Measurements from ENCODE around the gene WDFY4.

Gene WDFY4

DNA sequence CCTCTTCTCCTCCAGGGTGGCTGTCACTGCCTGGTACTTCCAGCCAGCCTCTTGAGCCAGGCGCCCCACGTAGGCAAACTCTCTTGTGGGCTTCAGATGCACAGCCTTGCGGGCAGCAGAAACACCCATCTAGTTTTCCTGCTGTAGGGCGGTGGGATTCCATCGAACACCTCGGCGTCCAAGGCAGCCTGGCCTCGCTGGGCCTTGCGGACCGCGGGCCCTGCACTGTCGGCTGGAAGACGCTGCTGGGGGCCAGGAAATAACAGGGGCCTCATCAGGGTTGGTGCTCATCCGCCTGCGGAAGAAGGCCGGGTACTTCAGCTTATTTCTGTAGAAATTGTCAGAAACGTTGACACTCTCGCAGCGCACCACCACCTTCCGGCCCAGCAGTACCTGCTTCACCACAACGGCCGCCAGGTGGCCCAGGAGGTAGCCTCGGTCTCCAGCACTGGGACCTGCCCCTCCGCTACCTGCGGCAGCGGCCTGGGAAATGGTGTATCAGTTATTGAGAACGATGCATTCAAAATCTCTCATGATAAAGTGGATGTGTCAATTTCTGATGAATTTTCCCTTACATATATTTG is 61.1 kb downstream of the WDFY4 start:
- DNase-seq = no peak

DNA sequence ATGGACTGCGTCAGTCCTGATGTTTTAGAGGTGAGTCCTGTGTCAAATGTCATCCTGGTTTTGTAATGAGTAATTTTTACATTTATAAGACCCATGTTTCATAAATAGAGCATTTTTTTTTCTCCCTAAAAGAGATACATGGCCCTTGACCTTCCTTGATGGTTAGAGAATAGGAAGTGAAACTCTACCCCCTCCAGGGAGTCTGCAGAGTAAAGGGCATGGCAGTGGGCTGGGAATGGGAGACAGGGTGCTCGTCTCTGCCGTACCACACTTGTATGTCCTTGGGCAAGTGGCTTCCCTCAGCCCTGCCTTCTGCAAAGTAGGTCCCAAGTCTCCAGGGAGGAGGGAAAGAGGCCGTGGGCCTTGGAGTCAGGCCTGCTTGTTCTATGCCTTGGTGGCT is 63.9 kb downstream of the WDFY4 start:
- no peak for DNase-seq

DNA sequence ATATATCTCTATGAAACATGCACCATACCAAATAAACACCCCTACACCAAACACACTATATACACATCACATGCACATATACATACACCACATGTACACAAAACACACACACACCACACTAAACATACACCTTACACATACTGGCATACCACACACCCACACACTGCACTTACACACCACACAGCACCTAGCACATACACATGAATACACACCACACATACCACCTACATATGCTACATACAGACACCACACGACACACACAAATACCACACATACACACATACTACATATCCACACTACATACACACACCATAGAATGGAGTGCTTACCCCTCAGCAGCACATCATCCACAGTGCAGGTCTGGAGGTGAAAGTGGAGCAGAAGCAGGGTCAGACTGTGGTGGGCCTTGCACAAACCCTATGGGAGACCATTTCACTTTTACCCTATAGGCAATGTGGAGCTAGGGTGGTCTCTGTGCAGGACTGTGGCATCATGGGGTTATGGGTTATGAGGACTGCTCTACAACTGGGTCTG is 64.6 kb downstream of the WDFY4 start:
- no peak for DNase-seq

DNA sequence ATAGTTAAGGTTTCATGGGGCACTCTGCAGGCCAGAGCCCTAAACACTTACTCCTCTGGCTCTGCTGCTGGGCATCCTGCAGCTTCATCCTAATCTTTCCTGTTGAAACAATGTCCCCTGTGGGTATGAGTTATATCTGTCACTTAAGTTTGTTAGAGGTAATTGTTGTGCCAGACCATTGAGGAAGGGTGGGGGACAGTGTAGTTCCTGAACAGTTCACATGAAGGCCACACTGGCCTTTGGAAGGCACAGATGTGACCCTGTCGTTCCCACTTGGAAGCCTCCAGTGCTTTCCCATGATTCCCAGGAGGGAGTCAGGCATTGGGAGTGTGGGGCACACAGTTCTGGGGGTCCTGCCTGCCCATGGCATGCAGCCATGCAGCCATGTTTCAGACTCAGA is 65.3 kb downstream of the WDFY4 start:
- no peak for DNase-seq

DNA sequence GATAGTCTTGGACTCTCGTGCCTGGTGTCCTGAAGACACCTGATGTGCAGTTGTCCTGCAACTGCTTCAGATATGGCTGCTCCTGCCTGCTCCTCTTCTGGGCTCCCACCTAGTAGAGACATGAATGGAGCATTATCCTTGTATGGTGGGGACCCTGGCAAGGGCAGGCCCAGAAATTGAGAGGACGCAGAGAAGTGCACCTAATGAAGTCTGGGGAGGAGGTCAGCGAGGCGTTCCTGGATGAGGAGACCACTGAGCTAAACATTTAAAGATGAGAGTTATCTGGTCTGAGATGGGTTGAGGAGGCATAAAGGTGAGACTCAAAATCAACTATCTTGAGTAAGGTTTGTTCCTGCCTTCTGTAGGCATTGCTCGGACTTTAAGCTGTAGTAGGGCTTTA is 66.3 kb downstream of the WDFY4 start:
- no peak for DNase-seq

DNA sequence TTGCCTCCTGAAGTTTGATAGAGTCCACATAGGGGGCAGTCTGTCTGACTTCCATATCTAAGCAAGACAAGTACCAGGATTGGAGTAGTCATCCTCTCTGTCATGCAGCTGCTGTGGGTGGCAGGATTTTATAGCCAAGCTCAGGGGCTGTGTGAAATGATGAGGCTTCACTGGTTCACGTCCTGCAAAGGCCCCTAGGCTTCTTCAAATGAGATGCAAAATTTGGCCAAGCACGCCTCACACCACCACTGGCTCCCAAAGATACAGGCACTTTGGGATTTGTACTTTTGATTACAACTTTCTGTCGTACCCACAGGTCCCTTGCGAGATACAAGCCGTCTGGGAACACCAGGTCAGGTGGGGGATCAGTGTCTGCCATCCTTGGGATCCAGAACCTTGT is 67.1 kb downstream of the WDFY4 start:
- DNase-seq = no peak

DNA sequence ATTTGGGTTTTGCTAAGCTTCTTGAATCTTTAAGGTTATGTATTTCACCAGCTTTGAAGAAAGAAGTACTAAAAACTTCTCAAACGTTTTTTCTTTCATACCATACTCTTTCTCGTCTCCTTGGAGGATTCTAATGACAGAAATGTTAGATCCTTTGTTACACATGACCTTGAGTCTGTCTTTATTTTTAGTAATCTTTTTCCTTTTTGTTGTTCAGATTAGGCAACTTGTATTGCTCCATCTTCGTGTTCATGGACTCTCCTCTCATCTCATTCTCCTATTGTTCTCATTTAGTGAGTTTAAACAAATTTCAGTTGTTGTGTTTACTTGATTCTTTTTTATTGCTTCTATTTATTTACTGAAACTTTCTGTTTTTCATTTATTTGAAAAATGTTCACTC is 73.7 kb downstream of the WDFY4 start:
- no peak for DNase-seq

DNA sequence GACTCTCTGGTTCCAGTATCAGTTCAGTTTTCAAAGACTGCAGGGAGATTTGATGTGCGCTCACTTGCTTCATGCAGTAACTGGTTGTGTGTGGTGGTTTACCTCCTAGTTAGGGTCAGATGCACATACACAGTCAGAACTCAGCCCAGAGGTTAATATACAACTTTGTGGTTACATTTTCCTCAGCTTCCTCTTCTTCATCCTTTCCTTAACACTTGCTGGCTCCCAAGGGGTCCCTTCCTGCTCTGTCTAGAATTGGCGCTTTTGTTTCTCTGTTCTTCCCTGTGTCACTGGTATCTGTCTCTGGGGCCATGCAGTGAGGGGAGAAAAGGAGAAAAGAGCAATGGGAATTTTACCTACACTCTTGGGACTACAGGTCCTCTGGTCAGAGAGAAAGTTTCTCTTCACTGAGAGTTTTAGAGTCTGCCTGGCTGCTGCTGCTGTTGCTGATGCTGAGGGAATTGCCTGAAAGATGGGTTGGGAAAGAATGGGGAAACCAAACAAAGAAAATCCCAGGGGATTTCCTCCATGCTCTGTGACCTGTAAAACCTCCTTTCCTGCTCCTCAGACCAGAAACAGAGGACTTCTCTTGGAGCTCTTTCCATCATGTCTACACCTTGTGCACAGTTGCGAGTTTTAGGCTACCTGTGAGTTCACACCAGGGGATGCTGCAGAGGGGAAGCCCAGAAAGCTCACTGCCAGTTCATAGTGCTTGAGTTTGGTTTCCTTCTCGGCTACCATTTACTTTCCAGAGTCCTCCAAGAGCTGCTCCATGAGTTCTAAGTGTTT is 74.6 kb downstream of the WDFY4 start:
- no peak for DNase-seq

DNA sequence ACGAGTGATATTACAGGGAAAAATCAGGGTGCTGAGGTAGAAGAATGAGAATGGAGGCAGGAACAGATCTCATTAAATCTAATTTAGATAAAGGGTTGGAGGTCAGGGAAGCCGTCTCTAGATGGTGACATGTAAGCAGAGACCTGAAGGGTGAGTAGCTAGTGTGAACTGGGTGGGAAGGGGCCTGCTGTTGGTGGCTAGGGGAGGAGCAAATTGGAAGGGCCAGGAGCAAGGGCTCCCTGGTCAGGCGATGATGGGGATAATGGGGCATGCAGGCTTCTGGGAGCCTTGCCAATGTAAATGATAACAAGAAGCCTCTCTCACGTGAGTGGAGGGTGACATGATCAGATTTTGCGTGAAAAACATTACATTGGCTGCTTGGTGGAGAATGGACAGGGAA is 76.3 kb downstream of the WDFY4 start:
- no peak for DNase-seq

DNA sequence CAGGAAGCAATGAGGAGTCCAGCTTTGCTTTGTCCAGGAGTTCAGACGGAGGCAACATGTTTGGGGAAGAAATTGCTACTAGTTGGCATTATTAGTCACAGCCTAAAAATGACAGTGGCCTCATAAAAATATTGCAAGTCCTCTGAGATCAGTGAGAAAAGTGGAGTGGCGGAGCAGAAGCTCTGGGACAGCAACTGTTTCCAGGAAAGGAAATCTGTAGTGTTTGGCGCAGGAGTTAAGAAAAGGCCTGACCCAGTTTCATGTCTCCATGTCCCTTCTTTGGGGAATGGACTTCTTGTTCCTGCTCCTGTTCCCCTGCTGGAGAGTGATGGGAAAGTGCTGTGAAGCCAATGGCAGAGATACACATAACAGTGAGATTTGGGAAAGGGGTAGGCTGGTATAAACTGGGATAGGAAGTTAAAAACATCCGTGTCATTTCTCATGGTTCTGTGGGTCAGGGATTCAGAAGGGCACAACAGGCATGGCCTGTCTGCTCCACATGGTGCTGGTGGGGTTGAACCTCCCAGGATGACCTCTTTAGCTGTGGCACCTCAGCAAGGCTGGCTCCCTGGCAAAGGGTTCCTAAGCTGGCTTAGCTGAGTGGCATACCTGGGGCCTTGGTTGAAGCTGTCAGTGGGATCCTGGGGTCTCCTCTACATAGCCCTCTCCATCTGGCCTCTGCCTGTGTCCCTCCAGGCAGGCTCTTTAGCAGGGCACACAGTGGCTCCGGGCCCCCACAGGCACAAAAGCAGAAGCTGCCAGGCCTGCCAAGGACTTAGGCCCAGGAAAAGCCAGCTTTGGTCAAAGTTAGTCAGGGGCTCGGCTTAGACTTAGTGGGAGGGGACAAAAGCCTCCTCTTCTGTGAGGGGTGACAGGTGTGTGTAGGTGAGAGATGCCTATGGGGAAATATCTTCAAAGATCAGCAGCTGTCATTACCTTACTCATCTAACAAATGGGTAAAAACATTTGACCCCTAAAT is 77.7 kb downstream of the WDFY4 start:
- no peak for DNase-seq

DNA sequence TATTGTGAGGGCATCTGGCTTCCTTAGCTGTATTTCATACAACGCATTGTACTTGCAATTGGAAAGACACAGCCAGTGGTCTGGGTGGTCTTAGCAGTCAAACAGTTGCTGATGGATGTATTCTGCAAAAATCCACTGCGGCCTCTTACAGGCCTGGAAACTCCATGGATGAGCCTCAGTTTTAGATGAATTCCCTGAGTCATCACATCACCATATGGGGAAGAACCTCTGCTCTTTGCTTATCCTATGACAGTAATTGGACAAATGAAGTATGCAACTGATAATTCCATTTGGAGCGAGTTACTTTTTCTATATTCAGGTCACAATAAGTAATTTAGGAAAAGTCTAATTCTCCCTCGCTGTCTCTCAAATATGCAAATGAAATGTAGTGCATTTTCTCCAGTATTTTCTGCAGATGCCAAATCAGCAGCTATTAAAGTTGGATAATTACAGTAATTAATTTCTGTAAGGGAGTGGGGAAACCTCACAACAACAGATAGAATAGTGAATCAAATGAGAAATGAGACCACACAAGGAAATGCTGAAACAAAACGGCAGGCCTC is 78.8 kb downstream of the WDFY4 start:
- DNase-seq = no peak

DNA sequence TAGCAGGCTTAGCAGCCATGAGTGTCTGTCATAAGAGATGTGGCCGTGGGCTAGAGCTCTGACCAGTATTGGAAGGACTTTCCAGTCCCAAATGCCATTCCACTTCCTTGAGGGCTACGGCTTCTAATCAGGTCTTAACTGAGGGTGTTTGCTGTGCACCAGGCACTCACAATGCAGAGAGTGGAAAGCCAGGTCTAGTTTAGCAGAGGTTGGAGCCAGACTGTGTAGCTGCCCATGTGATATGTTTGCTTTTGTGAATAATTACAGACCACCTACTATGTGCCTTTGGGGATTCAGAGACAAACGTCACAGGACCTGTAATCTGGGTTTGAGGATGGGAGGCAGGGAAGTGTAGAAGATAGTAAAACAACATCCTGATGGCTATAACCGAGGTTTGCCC is 79.8 kb downstream of the WDFY4 start:
- no peak for DNase-seq

DNA sequence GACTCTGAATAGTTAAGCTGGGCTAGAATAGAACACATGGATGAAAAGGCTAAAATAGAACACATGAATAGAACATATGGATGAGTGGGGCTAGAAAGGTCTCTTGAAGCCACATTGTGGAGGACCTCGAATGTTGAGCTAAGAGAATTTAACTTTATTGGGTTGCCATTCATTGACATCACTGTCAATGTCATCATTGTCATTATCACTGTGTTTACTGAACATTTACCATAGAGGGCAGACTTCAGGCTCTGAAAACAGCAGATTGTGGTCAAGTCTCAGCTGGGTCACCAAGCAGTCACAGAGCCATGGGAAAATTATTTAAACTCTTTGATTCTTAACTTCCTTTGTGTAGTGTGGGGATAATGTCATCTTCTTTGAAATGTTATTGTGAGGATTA is 80.4 kb downstream of the WDFY4 start:
- DNase-seq = no peak

DNA sequence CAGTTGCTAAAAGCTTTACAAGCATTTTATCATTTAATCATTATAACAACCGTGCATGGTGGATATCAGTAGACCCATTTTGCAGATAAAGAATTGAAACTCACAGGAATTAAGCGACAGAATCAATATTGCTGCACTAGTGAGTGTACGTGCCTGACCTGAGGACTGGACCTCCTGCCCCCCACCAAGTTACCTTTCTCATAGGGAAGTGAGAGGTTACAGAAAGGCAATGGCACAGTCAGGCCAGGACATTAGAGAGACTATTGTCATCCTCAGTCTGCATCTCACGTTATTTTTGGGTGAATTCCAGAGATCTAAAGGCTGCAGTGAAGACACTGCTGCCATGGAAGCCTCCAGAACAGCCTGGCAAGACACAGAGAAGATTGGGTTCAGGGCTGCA is 80.9 kb downstream of the WDFY4 start:
- DNase-seq = no peak

DNA sequence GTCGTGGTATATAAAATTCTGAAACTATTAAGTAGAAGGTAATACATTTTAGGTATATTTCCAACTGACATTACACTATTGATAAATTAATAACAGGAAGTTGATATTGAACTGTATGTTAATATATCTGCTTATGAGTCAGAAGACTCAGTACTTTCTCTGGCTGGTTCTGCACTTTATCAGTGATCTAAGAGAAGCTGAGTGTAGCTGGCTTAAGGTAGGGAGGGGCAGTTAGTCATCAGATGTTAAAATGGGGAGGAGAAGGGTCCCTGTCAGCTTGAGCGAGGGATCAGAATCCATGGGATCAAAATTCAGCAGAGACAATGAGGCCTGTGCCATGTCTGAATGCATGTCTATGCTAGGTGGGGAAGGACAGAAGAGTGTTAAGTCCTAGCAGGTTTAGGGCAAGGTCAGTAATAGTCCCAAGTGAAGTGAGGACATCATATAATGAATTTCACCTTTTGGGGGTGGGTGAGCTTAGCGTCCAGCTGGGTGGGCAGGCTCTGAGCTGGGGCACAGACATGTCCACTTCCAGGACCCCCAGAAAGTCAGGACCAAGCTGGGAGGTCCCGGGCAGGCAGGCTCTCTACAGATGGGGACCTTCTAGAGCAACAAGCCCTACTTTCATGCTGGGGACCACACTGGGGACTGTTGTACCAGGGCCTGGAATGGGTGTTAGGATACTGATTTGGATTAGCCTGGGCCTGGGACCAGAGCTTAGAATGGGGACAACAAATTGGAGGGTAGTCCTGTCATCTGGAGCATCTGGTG is 82.9 kb downstream of the WDFY4 start:
- no peak for DNase-seq

DNA sequence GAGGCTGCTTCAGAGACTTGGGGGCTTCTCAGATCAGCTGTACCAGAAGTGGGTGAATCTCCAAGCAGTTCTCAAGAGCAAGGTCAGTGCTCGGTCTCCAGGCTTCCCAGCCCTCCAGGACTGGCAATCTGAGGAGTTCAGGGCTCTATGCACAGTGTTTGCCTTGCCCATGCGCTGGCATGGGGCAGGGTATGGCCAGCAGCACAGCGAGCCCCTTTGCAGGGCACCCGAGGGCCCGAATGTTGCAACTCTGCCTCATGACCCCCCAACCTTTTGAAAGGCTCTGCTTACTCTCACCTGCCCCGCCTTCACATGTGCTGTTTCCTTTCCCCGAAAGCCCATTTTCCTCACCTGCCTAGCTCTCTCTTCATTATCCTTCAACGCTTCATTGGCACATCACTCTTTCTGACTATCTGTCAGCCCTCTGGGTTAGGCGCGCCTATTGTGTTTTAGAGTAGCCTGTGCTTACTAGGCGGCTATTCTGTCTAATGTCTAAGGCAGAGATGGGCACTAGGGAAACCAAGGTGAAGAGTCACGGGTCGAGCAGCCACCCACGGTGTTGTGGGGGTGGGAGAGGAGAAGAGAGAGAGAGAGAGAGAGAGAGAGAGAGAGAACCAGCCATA is 83.6 kb downstream of the WDFY4 start:
- DNase-seq = no peak

DNA sequence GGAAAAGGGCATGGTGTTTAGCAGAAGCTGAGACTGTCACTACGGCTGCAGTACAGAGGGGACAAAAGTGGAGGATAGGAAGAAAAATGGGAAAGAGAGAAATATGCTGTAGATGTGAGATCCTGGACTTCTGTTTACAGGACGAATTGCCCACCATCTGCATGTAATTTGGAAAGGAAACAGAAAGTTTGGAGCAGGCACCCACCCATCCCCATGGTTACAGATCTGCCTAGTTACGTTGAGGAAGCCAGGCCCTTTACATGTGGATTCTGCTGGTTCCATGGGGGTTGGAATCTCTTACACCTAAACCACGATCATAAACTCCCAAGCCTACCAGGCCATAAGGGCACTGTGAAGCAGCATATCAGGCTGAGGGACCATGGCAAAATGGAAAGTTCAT is 84.3 kb downstream of the WDFY4 start:
- DNase-seq = no peak

DNA sequence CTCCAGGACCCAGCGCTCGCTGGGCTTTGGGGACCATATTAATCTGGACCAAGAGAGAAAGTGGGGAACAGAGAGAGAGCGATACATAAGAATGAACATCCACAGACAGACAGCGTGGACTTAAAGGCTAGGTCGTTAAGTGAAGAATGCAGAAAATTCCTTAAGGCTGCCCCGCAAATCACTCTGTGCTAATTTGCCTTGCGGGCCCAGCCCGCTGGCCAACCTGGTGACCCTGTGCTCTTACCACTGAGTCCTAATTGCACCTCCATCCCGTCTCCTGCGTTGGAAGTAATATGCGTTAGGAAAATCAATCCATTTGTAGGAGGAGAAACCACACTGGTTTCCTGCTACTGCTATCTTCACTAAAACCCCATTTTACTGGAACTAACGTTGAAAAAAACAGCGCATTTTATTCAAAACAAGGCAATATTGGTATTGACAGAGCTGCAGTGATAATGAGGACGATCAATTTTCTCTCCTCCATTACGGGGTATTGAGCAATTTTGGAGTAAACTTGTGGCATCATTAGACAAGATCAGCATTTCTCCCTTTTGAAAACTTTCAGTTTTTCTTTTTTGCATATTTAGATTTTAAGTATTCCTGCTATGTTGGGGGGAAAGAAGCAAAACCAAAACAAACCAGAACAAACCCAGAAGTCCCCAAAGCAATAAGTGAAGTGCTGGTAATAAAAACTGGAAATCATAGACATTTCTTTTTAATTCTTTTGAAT is 85.2 kb downstream of the WDFY4 start:
- DNase-seq = no peak

DNA sequence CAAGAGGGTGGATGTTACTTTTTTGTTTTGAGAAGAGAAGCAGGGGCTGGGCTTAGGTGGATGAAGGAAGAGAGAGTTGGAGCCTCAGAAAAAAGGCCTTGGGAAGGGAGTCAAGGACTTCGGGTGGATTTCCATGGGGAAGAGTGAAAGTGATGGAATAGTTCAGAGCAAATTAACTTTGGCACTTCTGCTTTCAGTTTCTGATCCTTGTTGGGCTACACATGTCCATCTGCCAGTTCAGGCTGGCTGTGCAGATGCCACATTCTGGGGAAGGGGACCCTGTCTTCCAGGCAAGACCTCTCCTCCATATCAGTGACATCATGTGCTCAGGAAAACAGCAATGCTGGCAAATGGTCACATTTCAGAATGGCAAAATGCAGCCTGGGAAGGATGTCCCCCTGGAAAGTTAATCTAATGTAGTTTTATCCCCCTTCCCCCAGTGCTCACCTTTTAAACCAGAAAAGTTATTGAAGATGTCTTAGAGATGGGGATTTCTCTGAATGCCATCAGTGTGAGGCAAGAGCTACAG is 86.0 kb downstream of the WDFY4 start:
- no peak for DNase-seq

DNA sequence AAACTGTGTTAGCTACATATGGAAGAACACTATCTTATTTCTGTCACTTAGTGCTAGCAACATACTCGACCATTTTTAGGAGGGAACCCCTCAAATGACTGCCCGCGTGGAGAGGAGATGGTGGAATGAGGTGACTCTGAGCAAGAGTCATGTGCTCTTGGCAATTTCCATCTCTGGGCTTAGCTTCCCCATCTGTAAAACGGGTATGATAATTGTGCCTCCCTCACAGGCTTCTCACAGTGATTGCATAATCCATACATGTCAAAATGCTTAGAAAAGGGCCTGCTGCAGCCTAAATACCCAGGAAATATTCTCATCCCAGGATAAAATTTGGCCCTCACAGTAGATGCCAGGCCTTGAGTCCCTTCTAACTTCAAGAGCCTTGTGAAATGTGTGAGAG is 86.6 kb downstream of the WDFY4 start:
- DNase-seq = no peak

DNA sequence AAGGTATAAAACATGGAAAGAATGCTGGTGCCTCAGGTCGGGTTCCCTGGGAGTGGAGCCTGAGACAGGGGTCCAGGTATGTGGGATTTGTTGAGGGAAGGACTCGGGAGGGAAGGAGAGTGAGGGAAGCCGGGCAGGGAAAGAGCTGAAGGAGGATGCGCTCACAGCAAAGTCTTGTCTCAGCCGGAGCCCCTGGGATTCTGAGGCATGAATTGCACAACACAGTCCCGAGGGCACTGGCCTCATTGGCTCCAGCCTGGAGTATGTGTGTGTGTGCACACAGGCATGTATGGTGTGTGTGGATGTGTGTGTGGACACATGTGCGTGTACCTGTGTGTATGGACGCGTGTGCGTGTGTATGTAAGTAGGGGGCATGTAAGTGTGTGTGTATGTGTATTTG is 87.4 kb downstream of the WDFY4 start:
- DNase-seq = no peak
